Measurements from ENCODE around the gene ROPN1L.

ROPN1L gene

GRCh38 chr5:10431415-10431814, 10.3 kb upstream of the ROPN1L start:
- peaks cover 77% of the 10 kb centered on the region for H3K36me3 ChIP-seq (ENCODE audit: control insufficient read depth, insufficient read depth, low read length)

DNA sequence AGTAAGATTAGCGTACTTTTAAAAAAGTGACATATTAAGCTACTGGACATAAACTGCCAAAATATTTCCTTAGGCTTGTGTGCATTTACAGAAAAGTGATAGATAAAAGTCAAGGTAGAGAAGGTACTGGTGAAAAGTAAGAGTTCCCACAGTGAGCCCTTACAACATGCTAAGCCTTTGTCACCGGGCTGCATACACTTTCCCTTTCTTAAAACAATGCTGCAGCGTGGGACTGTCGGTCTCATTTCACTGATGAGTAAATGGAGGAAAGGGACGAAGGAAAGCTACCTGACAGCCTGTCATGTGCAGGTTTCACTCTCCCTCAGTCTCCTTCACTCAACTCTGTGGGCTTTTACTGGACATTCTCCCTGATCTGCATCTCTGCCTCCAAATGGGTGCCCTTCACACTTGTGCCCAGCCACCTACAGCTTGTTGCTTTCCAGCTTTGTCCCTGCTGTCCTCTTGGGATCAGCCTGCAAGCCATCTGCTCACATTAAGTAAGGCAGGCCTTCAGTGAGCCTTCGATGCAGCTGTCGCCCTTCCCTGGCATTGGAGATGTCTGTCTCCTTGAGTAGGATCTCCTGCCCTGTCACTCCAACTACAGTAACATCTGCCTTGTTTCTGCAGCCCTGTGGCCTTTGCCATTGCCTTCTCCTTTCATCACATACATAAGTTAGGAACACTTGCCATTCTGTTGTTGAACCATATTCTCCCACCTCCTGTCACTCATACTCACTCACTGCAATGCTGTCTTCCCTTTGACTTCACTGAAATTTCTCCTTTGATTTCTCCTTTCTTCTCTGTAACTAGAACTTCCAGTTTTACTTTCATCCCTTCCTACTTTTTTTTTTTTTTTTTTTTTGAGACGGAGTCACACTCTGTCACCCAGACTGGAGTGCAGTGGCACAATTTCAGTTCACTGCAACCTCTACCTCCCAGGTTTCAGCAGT, 9.3 kb upstream of the ROPN1L start:
- H3K4me1 ChIP-seq (ENCODE audit: control insufficient read depth, insufficient read depth, low read length): no peaks in the 10 kb centered on the region
- no peaks in the 10 kb centered on the region for H3K9me3 ChIP-seq (ENCODE audit: control insufficient read depth, insufficient read depth, low read depth, low read length)
- H3K36me3 ChIP-seq (ENCODE audit: control insufficient read depth, insufficient read depth, low read length): peaks cover 73% of the 10 kb centered on the region
- no peak overlapping the region for H3K9ac ChIP-seq (ENCODE audit: low read length)
- no peak overlapping the region for H3K27ac ChIP-seq (ENCODE audit: low read depth, low read length)
- no peaks in the 10 kb centered on the region for H3K27me3 ChIP-seq (ENCODE audit: control insufficient read depth, insufficient read depth, low read length)
- H3K4me3 ChIP-seq (ENCODE audit: low read depth, low read length): no peak overlapping the region

More at GRCh38 chr5:10431415-10431814, 10.3 kb upstream of the ROPN1L start:
- no peak overlapping the region for H3K4me3 ChIP-seq (ENCODE audit: low read depth, low read length)
- H3K4me1 ChIP-seq (ENCODE audit: control insufficient read depth, insufficient read depth, low read length): no peaks in the 10 kb centered on the region
- no peak overlapping the region for H3K9ac ChIP-seq (ENCODE audit: low read length)
- no peaks in the 10 kb centered on the region for H3K27me3 ChIP-seq (ENCODE audit: control insufficient read depth, insufficient read depth, low read length)
- H3K9me3 ChIP-seq (ENCODE audit: control insufficient read depth, insufficient read depth, low read depth, low read length): no peaks in the 10 kb centered on the region
- H3K27ac ChIP-seq (ENCODE audit: low read depth, low read length): no peak overlapping the region

DNA sequence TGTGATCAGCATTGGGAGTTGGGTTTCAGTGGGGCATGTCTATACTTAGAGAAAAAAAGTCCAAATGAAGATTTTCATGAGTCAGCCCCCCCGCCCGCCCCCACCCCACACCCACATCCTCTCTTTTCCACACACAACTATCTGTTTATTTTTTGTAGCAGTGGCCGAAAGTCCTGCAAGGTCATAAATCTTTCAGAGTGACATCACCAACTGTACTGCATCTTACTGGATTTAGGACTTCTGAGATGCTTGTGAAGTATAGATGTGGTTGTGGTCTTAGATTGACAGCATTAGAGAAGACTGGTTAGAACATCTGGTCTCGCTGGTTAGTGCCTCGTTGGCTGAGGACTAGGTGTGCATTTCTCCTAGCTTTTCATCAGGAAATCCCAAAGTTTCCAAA, 7.3 kb upstream of the ROPN1L start:
- H3K4me3 ChIP-seq (ENCODE audit: low read depth, low read length): no peak overlapping the region
- H3K9me3 ChIP-seq (ENCODE audit: control insufficient read depth, insufficient read depth, low read depth, low read length): no peaks in the 10 kb centered on the region
- no peak overlapping the region for H3K9ac ChIP-seq (ENCODE audit: low read length)
- H3K4me1 ChIP-seq (ENCODE audit: control insufficient read depth, insufficient read depth, low read length): no peaks in the 10 kb centered on the region
- H3K27me3 ChIP-seq (ENCODE audit: control insufficient read depth, insufficient read depth, low read length): no peaks in the 10 kb centered on the region
- H3K27ac ChIP-seq (ENCODE audit: low read depth, low read length): no peak overlapping the region
- H3K36me3 ChIP-seq (ENCODE audit: control insufficient read depth, insufficient read depth, low read length): peaks cover 69% of the 10 kb centered on the region

GRCh38 chr5:10438301-10438700, 3.4 kb upstream of the ROPN1L start:
- Histone ChIP-seq H3K9ac (ENCODE audit: low read length) (no peak overlapping the region), H3K36me3 (ENCODE audit: control insufficient read depth, insufficient read depth, low read length) (peaks cover 31% of the 10 kb centered on the region), H3K4me1 (ENCODE audit: control insufficient read depth, insufficient read depth, low read length) (peaks cover 4% of the 10 kb centered on the region; the same call in 1 of the 2 replicates), H3K27me3 (ENCODE audit: control insufficient read depth, insufficient read depth, low read length) (peaks cover 13% of the 10 kb centered on the region), H3K9me3 (ENCODE audit: control insufficient read depth, insufficient read depth, low read depth, low read length) (no peaks in the 10 kb centered on the region), H3K27ac (ENCODE audit: low read depth, low read length) (no peak overlapping the region), H3K4me3 (ENCODE audit: low read depth, low read length) (no peak overlapping the region)

DNA sequence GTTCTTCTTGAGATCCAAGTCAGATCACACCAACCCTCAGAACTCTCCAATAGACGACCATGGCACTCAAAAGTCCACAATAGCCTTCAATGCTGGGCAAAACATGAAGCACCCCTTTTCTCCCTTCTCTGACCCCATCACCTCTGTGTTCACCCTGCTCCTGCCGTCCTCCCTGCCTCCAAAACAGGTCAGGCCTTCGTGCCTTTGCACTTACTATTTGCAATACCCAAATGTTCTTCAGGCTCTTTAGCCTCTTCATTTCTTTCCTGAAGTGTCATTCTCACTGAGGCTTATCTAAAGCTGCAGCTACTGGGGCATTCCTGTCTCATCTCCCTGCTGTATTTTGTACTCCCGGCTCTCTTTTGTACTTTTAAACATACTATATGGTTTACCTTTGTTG, 2.0 kb upstream of the ROPN1L start:
- peaks cover 18% of the 10 kb centered on the region for H3K36me3 ChIP-seq (ENCODE audit: control insufficient read depth, insufficient read depth, low read length)
- no peaks in the 10 kb centered on the region for H3K9me3 ChIP-seq (ENCODE audit: control insufficient read depth, insufficient read depth, low read depth, low read length)
- H3K4me3 ChIP-seq (ENCODE audit: low read depth, low read length): no peak overlapping the region
- peaks cover 4% of the 10 kb centered on the region; the same call in 1 of the 2 replicates for H3K4me1 ChIP-seq (ENCODE audit: control insufficient read depth, insufficient read depth, low read length)
- H3K9ac ChIP-seq (ENCODE audit: low read length): no peak overlapping the region
- peaks cover 20% of the 10 kb centered on the region for H3K27me3 ChIP-seq (ENCODE audit: control insufficient read depth, insufficient read depth, low read length)
- H3K27ac ChIP-seq (ENCODE audit: low read depth, low read length): no peak overlapping the region

GRCh38 chr5:10440367-10440990, 1.2 kb upstream of the ROPN1L start:
- H3K36me3 ChIP-seq (ENCODE audit: control insufficient read depth, insufficient read depth, low read length): peaks cover 12% of the 10 kb centered on the region; the same call in 1 of the 2 replicates
- peaks cover 20% of the 10 kb centered on the region for H3K27me3 ChIP-seq (ENCODE audit: control insufficient read depth, insufficient read depth, low read length)
- peak overlapping the region; percentile 91 for H3K4me3 ChIP-seq (ENCODE audit: low read depth, low read length)
- H3K27ac ChIP-seq (ENCODE audit: low read depth, low read length): no peak overlapping the region
- no peak overlapping the region for H3K9ac ChIP-seq (ENCODE audit: low read length)
- no peaks in the 10 kb centered on the region for H3K9me3 ChIP-seq (ENCODE audit: control insufficient read depth, insufficient read depth, low read depth, low read length)
- H3K4me1 ChIP-seq (ENCODE audit: control insufficient read depth, insufficient read depth, low read length): peaks cover 4% of the 10 kb centered on the region; the same call in 1 of the 2 replicates

DNA sequence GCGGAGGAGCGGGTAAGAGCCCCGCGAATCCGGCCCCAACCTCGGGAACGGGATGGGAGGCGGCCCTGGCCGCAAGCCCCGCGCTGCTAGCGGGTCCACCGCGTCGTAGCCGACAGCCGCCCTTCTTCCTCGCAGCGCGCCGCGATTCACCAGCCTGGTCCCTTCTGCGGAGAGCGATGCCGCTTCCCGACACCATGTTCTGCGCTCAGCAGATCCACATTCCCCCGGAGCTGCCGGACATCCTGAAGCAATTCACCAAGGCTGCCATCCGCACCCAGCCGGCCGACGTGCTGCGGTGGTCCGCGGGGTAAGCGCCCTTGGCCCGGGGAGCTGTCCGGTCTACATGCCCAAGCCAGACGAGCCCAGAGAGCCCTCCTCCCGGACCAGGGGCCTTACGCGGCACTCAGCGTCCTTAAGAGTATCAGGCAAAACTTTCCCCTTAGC, 335 bp downstream of the ROPN1L start:
- Histone ChIP-seq H3K27me3 (ENCODE audit: control insufficient read depth, insufficient read depth, low read length) (peaks cover 20% of the 10 kb centered on the region), H3K4me1 (ENCODE audit: control insufficient read depth, insufficient read depth, low read length) (peaks cover 5% of the 10 kb centered on the region; the same call in 1 of the 2 replicates), H3K4me3 (ENCODE audit: low read depth, low read length) (peak overlapping the region; percentile 91), H3K9me3 (ENCODE audit: control insufficient read depth, insufficient read depth, low read depth, low read length) (no peaks in the 10 kb centered on the region), H3K9ac (ENCODE audit: low read length) (peak overlapping the region; percentile 18), H3K27ac (ENCODE audit: low read depth, low read length) (no peak overlapping the region), H3K36me3 (ENCODE audit: control insufficient read depth, insufficient read depth, low read length) (0 out of 2 replicates have a peak, but pooled peaks cover 7% of the 10 kb centered on the region)

GRCh38 chr5:10442576-10442975, 897 bp downstream of the ROPN1L start:
- Histone ChIP-seq H3K9ac (ENCODE audit: low read length) (no peak overlapping the region), H3K4me3 (ENCODE audit: low read depth, low read length) (peak overlapping the region; percentile 91), H3K36me3 (ENCODE audit: control insufficient read depth, insufficient read depth, low read length) (0 out of 2 replicates have a peak, but pooled peaks cover 7% of the 10 kb centered on the region), H3K9me3 (ENCODE audit: control insufficient read depth, insufficient read depth, low read depth, low read length) (no peaks in the 10 kb centered on the region), H3K27me3 (ENCODE audit: control insufficient read depth, insufficient read depth, low read length) (peaks cover 20% of the 10 kb centered on the region), H3K4me1 (ENCODE audit: control insufficient read depth, insufficient read depth, low read length) (peaks cover 8% of the 10 kb centered on the region; the same call in 1 of the 2 replicates), H3K27ac (ENCODE audit: low read depth, low read length) (no peak overlapping the region)

- H3K27me3 ChIP-seq (ENCODE audit: control insufficient read depth, insufficient read depth, low read length): peaks cover 20% of the 10 kb centered on the region
- no peak overlapping the region for H3K27ac ChIP-seq (ENCODE audit: low read depth, low read length)
- no peak overlapping the region for H3K4me3 ChIP-seq (ENCODE audit: low read depth, low read length)
- H3K4me1 ChIP-seq (ENCODE audit: control insufficient read depth, insufficient read depth, low read length): peaks cover 8% of the 10 kb centered on the region; the same call in 1 of the 2 replicates
- no peak overlapping the region for H3K9ac ChIP-seq (ENCODE audit: low read length)
- no peaks in the 10 kb centered on the region for H3K36me3 ChIP-seq (ENCODE audit: control insufficient read depth, insufficient read depth, low read length)
- no peaks in the 10 kb centered on the region for H3K9me3 ChIP-seq (ENCODE audit: control insufficient read depth, insufficient read depth, low read depth, low read length)
Observed at GRCh38 chr5:10445352-10445751, 3.7 kb downstream of the ROPN1L start.

DNA sequence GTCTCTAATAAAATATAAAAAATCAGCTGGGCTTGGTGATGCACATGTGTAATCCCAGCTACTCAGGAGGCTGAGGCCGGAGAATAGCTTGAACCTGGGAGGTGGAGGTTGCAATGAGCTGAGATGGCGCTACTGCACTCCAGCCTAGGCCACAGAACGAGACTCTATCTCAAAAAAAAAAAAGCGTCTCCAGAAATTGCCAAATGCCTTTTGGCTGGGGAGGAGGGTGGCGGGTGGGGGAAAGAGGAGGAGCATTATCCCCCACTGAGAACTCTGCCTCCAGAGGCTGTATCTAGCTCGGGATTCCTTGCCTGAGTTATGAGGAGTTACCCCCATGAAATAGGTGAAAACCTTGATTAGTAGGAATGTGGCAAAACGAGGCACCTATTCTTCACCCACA, 4.8 kb downstream of the ROPN1L start:
- H3K9ac ChIP-seq (ENCODE audit: low read length): no peak overlapping the region
- no peak overlapping the region for H3K4me3 ChIP-seq (ENCODE audit: low read depth, low read length)
- no peaks in the 10 kb centered on the region for H3K9me3 ChIP-seq (ENCODE audit: control insufficient read depth, insufficient read depth, low read depth, low read length)
- peaks cover 8% of the 10 kb centered on the region; the same call in 1 of the 2 replicates for H3K4me1 ChIP-seq (ENCODE audit: control insufficient read depth, insufficient read depth, low read length)
- H3K27ac ChIP-seq (ENCODE audit: low read depth, low read length): no peak overlapping the region
- no peaks in the 10 kb centered on the region for H3K36me3 ChIP-seq (ENCODE audit: control insufficient read depth, insufficient read depth, low read length)
- H3K27me3 ChIP-seq (ENCODE audit: control insufficient read depth, insufficient read depth, low read length): peaks cover 20% of the 10 kb centered on the region

- Histone ChIP-seq H3K4me1 (ENCODE audit: control insufficient read depth, insufficient read depth, low read length) (peaks cover 8% of the 10 kb centered on the region; the same call in 1 of the 2 replicates), H3K27ac (ENCODE audit: low read depth, low read length) (no peak overlapping the region)
Observed at GRCh38 chr5:10447041-10447440, 5.4 kb downstream of the ROPN1L start.

More at GRCh38 chr5:10447041-10447440, 5.4 kb downstream of the ROPN1L start:
- peaks cover 17% of the 10 kb centered on the region for H3K27me3 ChIP-seq (ENCODE audit: control insufficient read depth, insufficient read depth, low read length)
- no peaks in the 10 kb centered on the region for H3K36me3 ChIP-seq (ENCODE audit: control insufficient read depth, insufficient read depth, low read length)
- no peak overlapping the region for H3K4me3 ChIP-seq (ENCODE audit: low read depth, low read length)
- H3K9me3 ChIP-seq (ENCODE audit: control insufficient read depth, insufficient read depth, low read depth, low read length): no peaks in the 10 kb centered on the region
- no peak overlapping the region for H3K9ac ChIP-seq (ENCODE audit: low read length)
